ENCODE data around the gene PLEKHG3.

Gene PLEKHG3

DNA sequence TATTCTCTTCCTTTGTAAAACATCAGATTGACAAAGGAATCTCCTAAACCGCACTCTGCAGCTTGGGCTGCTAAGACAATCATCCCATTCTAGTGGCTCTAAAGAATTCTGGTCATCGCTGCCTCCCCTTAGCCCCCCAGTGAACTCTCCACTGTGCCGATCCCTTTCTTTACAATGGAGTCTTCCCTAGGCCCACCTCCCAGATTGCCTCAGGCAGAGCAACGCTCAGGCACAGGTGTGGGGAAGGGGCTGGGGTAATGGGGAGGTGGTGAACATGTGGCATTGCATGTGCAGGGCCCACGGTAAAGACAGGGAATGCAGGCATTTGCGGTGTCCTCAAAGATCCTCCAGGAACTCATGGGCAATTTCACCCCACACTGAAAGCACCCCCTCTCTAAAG lies 86.3 kb downstream of the PLEKHG3 start:
- no peak for DNase-seq

GRCh38 chr14:64792231-64792630 lies 88.0 kb downstream of the PLEKHG3 start:
- DNase-seq = no peak

GRCh38 chr14:64792871-64793560 lies 88.8 kb downstream of the PLEKHG3 start:
- DNase-seq = no peak

DNA sequence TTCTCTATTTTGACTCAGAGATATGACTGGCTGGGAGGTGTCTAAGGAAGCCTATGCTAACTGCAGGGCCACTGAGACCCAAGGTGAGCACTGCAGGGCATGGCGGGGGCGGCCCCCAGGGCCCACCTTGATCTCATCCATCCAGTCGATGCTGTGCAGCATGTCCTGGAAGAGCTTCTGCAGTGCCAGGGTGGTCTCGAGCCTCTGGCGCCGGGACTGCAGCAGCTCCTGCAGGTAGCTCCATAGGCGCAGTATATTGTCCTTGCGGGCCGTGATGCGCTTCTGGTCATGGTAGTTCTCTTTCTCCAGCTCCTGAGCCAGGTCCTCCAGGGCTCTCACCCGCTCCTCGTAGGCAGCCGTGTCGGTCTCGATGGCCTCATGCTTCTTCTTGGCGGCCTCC lies 91.0 kb downstream of the PLEKHG3 start:
- DNase-seq = no peak

DNA sequence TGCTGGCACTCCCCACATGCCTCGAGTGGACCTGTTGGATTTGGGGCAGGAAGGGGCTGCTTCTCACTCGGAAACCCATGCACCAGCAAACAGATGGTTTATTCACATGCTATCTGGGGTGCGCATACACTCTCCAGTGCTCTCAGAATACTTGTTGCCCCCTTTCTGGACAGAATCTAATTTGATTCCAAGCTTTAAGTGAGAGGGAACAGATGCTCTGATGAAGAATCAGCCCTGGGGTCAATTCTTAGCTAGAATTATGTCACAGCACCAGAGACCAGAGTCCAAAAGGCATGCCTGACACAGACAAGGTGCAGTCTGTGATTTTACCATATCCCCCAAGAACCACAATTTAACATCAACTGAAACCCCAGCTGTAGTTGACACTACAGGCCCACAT lies 91.7 kb downstream of the PLEKHG3 start:
- DNase-seq = no peak

GRCh38 chr14:64796369-64796768 lies 92.1 kb downstream of the PLEKHG3 start:
- no peak for DNase-seq

DNA sequence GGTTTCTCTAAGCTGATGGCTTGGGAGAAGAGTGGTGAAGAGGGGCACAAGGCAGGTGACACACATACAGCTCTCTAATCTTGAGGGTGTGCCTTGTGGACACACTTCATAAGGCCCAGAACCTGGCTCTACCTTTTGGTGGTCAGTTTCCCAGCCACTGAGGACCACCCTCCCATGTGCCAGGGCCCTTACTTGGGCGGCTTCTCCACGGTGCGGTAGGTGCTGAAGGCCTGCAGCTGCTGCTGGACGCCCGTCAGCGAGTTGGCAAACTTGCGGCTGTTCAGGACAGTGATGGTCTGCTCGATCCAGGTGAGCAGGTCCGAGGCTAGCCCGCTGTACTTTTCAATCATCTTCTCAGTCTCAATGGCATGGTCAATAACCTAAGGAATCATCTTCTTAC lies 95.3 kb downstream of the PLEKHG3 start:
- no peak for DNase-seq

Data from NCI-H1105 (cell line).